ENCODE measurements around the gene ROBO4. TPM values are rescaled to one million over a fixed set of nuclear protein-coding genes. Genes with fewer than 3 reads are reported as not detected.
A peak's percentile ranks its signal among the peaks of the same experiment; 100 is the strongest.

Gene ROBO4
- total RNA-seq, 1 donor from 2014 or later: 6.3 TPM

- Histone ChIP-seq H3K4me3 (ENCODE audit: low read depth, low read length) (no peak overlapping the region), H3K27me3 (ENCODE audit: control insufficient read depth, insufficient read depth, low read length) (no peaks in the 10 kb centered on the region), H3K36me3 (ENCODE audit: control insufficient read depth, insufficient read depth, low read length) (no peaks in the 10 kb centered on the region)
- no peak for DNase-seq (ENCODE audit: low read depth)
- no peak for TF ChIP-seq CTCF (IDR thresholded peaks at IDR 0.05; ENCODE audit: insufficient read depth, low read length, poor library complexity, severe bottlenecking)
Measured at GRCh38 chr11:124917115-124917637, 19.5 kb upstream of the ROBO4 start.

GRCh38 chr11:124916370-124916710 lies 18.7 kb upstream of the ROBO4 start:
- Histone ChIP-seq H3K27me3 (ENCODE audit: control insufficient read depth, insufficient read depth, low read length) (no peaks in the 10 kb centered on the region), H3K4me3 (ENCODE audit: low read depth, low read length) (no peak overlapping the region), H3K36me3 (ENCODE audit: control insufficient read depth, insufficient read depth, low read length) (no peaks in the 10 kb centered on the region)
- no peak for TF ChIP-seq CTCF (IDR thresholded peaks at IDR 0.05; ENCODE audit: insufficient read depth, low read length, poor library complexity, severe bottlenecking)
- DNase-seq (ENCODE audit: low read depth): no peak

- TF ChIP-seq CTCF (IDR thresholded peaks at IDR 0.05; ENCODE audit: insufficient read depth, low read length, poor library complexity, severe bottlenecking): no peak
- Histone ChIP-seq H3K27me3 (ENCODE audit: control insufficient read depth, insufficient read depth, low read length) (no peaks in the 10 kb centered on the region), H3K4me3 (ENCODE audit: low read depth, low read length) (no peak overlapping the region), H3K36me3 (ENCODE audit: control insufficient read depth, insufficient read depth, low read length) (no peaks in the 10 kb centered on the region)
- DNase-seq (ENCODE audit: low read depth): no peak
Measured at GRCh38 chr11:124915541-124916369, 18.1 kb upstream of the ROBO4 start.

GRCh38 chr11:124902616-124903015 lies 5.0 kb upstream of the ROBO4 start:
- Histone ChIP-seq H3K4me3 (ENCODE audit: low read depth, low read length) (no peak overlapping the region), H3K27me3 (ENCODE audit: control insufficient read depth, insufficient read depth, low read length) (no peaks in the 10 kb centered on the region), H3K36me3 (ENCODE audit: control insufficient read depth, insufficient read depth, low read length) (no peaks in the 10 kb centered on the region)
- no peak for DNase-seq (ENCODE audit: low read depth)
- no peak for TF ChIP-seq CTCF (IDR thresholded peaks at IDR 0.05; ENCODE audit: insufficient read depth, low read length, poor library complexity, severe bottlenecking)

GRCh38 chr11:124900464-124900863 lies 2.8 kb upstream of the ROBO4 start:
- no peaks in the 10 kb centered on the region for H3K36me3 ChIP-seq (ENCODE audit: control insufficient read depth, insufficient read depth, low read length)
- DNase-seq (ENCODE audit: low read depth): peak; percentile 39
- H3K27me3 ChIP-seq (ENCODE audit: control insufficient read depth, insufficient read depth, low read length): no peaks in the 10 kb centered on the region
- no peak overlapping the region for H3K4me3 ChIP-seq (ENCODE audit: low read depth, low read length)
- TF ChIP-seq CTCF (IDR thresholded peaks at IDR 0.05; ENCODE audit: insufficient read depth, low read length, poor library complexity, severe bottlenecking): no peak
